ENCODE results near the gene LANCL2. TPM values are rescaled to one million over a fixed set of nuclear protein-coding genes. Genes with fewer than 3 reads are reported as not detected.

Gene LANCL2
- total RNA-seq, 1 donor from 2014 or later, result 5.7 TPM

DNA sequence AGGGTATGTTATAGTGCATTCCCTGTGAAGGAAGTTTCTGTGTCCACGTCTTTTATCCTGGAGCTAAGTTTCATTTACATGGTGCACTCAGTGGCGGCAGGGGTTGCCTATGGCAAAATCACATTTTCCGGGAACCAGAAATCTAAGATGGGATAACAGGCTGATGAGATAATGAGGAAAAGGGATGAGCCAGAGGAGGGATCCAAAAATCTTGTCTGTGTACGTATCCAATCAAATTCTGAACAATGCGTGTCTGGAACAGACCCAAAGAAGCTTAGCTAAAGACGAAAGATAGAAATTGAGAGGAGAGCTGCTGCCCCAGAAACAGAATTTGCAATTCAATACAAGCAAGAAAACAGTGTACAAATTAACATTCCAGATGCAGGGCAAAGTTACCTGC, 16.1 kb downstream of the LANCL2 start:
- no peaks in the 10 kb centered on the region for H3K4me1 ChIP-seq
- H3K4me3 ChIP-seq, result no peak overlapping the region
- no peak overlapping the region for H3K27ac ChIP-seq
- peaks cover 2% of the 10 kb centered on the region for H3K9me3 ChIP-seq
- TF ChIP-seq, protein P1, sequence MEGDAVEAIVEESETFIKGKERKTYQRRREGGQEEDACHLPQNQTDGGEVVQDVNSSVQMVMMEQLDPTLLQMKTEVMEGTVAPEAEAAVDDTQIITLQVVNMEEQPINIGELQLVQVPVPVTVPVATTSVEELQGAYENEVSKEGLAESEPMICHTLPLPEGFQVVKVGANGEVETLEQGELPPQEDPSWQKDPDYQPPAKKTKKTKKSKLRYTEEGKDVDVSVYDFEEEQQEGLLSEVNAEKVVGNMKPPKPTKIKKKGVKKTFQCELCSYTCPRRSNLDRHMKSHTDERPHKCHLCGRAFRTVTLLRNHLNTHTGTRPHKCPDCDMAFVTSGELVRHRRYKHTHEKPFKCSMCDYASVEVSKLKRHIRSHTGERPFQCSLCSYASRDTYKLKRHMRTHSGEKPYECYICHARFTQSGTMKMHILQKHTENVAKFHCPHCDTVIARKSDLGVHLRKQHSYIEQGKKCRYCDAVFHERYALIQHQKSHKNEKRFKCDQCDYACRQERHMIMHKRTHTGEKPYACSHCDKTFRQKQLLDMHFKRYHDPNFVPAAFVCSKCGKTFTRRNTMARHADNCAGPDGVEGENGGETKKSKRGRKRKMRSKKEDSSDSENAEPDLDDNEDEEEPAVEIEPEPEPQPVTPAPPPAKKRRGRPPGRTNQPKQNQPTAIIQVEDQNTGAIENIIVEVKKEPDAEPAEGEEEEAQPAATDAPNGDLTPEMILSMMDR (IDR thresholded peaks at IDR 0.05), result no peak
- ATAC-seq, result no peak
- no peaks in the 10 kb centered on the region for H3K36me3 ChIP-seq
- intact Hi-C loops (cut with DNase I), result no loop called here
- no peak for DNase-seq
- no peaks in the 10 kb centered on the region for H3K27me3 ChIP-seq (ENCODE audit: low read depth)

DNA sequence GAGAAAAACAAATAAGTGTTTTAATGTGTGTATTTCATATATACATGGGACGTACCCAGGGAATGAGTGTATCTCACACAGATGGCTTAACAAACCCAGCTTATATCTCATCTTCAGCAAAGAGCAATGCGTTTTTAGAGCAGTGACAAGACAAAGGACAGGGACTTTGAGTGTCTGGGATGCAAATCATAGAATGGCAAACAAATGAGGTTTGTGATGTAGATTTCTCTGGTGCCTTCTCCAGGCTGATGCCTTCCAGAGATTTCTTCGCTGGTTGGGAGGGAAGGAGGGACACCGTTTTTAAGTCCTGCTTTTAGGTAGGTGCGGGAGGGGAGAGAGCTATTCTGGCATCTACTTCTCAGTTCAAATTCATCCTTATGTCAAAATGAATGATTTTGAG, 16.6 kb downstream of the LANCL2 start:
- Histone ChIP-seq H3K4me1 (no peaks in the 10 kb centered on the region), H3K9me3 (peaks cover 6% of the 10 kb centered on the region), H3K36me3 (no peaks in the 10 kb centered on the region), H3K4me3 (no peak overlapping the region), H3K27ac (no peak overlapping the region), H3K27me3 (ENCODE audit: low read depth) (no peaks in the 10 kb centered on the region)
- DNase-seq (no peak), ATAC-seq (no peak)
- TF ChIP-seq, protein P1 (IDR thresholded peaks at IDR 0.05), result no peak
- intact Hi-C loops (cut with DNase I), result no loop called here

DNA sequence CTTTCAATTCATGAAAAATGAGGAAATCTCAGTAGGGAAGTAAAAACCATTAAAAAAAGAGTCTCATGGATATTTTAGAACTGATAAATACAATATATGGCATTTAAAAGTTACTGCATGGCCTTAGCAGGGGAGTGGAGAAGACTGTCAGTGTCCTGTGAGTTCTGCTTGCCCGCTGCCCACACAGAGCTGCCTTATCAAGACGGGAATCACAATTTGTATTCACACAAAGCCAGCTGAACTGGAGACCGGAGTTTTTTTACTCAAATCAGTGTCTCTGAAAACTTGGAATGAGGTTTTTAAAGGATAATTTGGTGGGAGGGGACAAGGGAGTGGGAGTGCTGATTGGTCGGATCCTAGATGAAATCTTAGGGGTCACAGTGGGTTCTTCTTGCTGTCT, 17.1 kb downstream of the LANCL2 start:
- intact Hi-C loops (cut with DNase I), result no loop called here
- H3K27ac ChIP-seq, result no peak overlapping the region
- peaks cover 11% of the 10 kb centered on the region for H3K9me3 ChIP-seq
- H3K4me1 ChIP-seq, result no peaks in the 10 kb centered on the region
- TF ChIP-seq, protein P1 (IDR thresholded peaks at IDR 0.05), result no peak
- no peak for DNase-seq
- no peak for ATAC-seq
- no peaks in the 10 kb centered on the region for H3K27me3 ChIP-seq (ENCODE audit: low read depth)
- H3K36me3 ChIP-seq, result no peaks in the 10 kb centered on the region
- no peak overlapping the region for H3K4me3 ChIP-seq

DNA sequence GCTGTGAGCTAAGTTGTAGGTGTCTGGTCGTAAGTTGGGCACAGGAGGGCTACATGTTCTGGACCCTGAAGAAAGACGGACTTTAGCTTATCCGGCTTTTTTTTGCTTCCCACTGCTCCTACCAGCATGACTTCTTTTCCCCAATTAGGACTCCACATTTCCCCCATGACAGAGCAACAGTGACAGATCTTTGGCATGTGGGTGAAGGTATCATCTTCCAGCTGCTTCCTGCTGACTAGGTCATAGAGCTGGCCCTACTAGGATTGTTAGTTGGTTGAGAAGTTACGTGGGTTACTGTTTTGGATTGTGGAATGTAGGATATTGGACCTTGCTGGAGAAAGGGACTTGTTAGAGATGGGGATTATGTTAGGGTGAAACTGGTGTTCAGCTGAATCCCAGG, 21.4 kb downstream of the LANCL2 start:
- H3K4me3 ChIP-seq, result no peak overlapping the region
- peaks cover 17% of the 10 kb centered on the region for H3K9me3 ChIP-seq
- TF ChIP-seq, protein P1 (IDR thresholded peaks at IDR 0.05), result no peak
- intact Hi-C loops (cut with DNase I), result no loop called here
- DNase-seq (no peak), ATAC-seq (no peak)
- H3K36me3 ChIP-seq, result no peaks in the 10 kb centered on the region
- no peaks in the 10 kb centered on the region for H3K27me3 ChIP-seq (ENCODE audit: low read depth)
- no peaks in the 10 kb centered on the region for H3K4me1 ChIP-seq
- H3K27ac ChIP-seq, result no peak overlapping the region

DNA sequence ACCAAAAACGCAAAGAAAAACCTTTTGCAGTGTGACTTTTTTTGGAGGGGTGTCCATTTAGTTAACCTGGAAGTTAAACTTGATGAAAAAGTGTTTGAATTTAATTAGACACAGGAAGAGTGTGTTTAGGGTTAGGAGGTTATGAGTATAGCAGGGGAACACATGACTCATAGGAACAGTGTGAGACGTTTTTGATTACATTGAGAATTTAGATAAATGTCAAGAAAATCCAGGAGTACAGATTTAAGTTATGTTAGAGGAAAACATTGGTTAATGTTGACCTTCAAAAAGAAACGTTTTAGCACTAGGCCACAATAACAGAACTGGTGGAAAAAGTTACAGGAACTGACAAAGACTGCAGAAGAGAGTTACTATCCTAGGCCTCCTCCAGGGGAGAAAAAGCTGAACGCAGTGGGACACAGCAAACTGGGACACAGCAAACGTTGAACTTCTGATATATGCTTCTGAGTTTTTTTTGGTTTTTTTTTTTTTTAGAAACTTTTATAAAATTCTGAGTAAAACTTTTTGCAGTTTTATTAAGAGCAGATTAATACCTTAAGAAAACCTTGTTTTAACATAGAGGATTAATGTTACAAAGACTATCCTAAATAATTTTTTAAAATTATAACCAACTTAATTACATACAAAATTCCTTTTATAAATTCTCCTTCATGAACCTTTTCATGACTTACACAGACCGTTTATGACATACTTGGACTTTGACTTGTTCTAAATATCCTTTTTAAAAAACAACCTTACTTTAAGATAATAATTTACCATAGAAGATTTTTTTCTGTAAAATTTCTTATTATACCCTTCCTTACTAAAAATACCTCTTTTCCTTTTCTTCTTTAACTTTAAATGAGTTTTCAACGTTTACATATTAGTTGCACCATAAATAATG, 22.2 kb downstream of the LANCL2 start:
- Histone ChIP-seq H3K27me3 (ENCODE audit: low read depth) (no peaks in the 10 kb centered on the region), H3K4me3 (no peak overlapping the region), H3K4me1 (no peaks in the 10 kb centered on the region), H3K36me3 (peaks cover 5% of the 10 kb centered on the region), H3K27ac (no peak overlapping the region), H3K9me3 (peaks cover 17% of the 10 kb centered on the region)
- intact Hi-C loops (cut with DNase I), result no loop called here
- no peak for ATAC-seq
- no peak for DNase-seq
- TF ChIP-seq, protein P1 (IDR thresholded peaks at IDR 0.05), result no peak

Measured in lower lobe of right lung (tissue), 2 donors.